K562 (cell line): ENCODE results near the gene DIP2A. TPM values are rescaled to one million over a fixed set of nuclear protein-coding genes. Genes with fewer than 3 reads are reported as not detected.
A peak's percentile ranks its signal among the peaks of the same experiment; 100 is the strongest.

ENCODE experiments used
- BCOR ChIP-seq: fragments of 450-650 bp; IDR thresholded peaks from 2 replicates; pipeline ENCODE4 v1.6.1; 2016
- FOXA1 ChIP-seq: fragments of 450-650 bp; IDR thresholded peaks from 2 replicates; pipeline ENCODE4 v1.6.1; 2016; ENCODE audit warnings: mild to moderate bottlenecking, borderline replicate concordance
- GTF3C2 ChIP-seq: IDR thresholded peaks from 3 replicates; pipeline ENCODE4 v1.6.1; 2011; ENCODE audit warnings: borderline replicate concordance, mild to moderate bottlenecking, moderate library complexity; ENCODE audit not compliant: insufficient read length; ENCODE audit errors: extremely low read depth
- NR1H2 ChIP-seq: sonication (generic); formaldehyde crosslinking; IDR thresholded peaks from 2 replicates; pipeline ENCODE4 v1.4.0; 2020; ENCODE audit warnings: mild to moderate bottlenecking, missing genetic modification reagents
- PBX2 ChIP-seq, 2 experiments: IDR thresholded peaks in 1 of 2; conservative IDR thresholded peaks in 1 of 2; 2 replicates each; pipeline ENCODE4 v1.6.1; 2016; ENCODE audit warnings: low read depth in 2 of 2, mild to moderate bottlenecking in 1 of 2, missing compliant biosample characterization in 1 of 2, missing genetic modification characterization in 1 of 2, moderate library complexity in 1 of 2
- SMAD4 ChIP-seq: fragments of 250-450 bp; sonication (Bioruptor Pico); conservative IDR thresholded peaks from 2 replicates; pipeline ENCODE4 v1.8.0; 2021; ENCODE audit warnings: inconsistent platforms, mild to moderate bottlenecking, moderate library complexity
- SMARCE1 ChIP-seq: fragments of 450-650 bp; IDR thresholded peaks from 2 replicates; pipeline ENCODE4 v1.7.1; 2016; ENCODE audit warnings: mild to moderate bottlenecking
- ZBED1 ChIP-seq: IDR thresholded peaks from 2 replicates; pipeline ENCODE4 v1.6.1; 2014
- ZHX1 ChIP-seq: fragments of 150-350 bp; conservative IDR thresholded peaks from 2 replicates; pipeline ENCODE4 v1.6.1; 2014; ENCODE audit warnings: low read length
- ZNF24 ChIP-seq: fragments of 450-650 bp; IDR thresholded peaks from 2 replicates; pipeline ENCODE4 v1.6.1; 2016
- polyA plus RNA-seq, 8 experiments: library from polyadenylated mRNA; depleted of rRNA in 4 of 8; stranded (reverse) in 5 of 8; unstranded in 3 of 8; fragments of >200 nt; fragmentation: Nextera tagmentation in 2 of 8; fragmentation: Illumina TruSeq in 1 of 8; extraction: Ambion mirVana in 2 of 8; extraction: Trizol in 1 of 8; gene quantifications; 2 replicates each; pipeline versions ENCODE4 v1.2.1 to v1.2.3, GENCODE V29; 2011 to 2014; ENCODE audit warnings: inconsistent platforms in 1 of 8, missing spikeins in 1 of 8
- total RNA-seq, 7 experiments: library from RNA; depleted of rRNA in 6 of 7; stranded (reverse); fragments of >200 nt in 6 of 7; fragmentation: Illumina TruSeq in 2 of 7; extraction: Trizol in 2 of 7; gene quantifications; 2 replicates each; pipeline versions ENCODE4 v1.2.1 to v1.2.3, GENCODE V29; 2011 to 2021; ENCODE audit warnings: low replicate concordance in 1 of 7
- TF ChIP-seq, protein P1 (sequence below): sonication (generic); formaldehyde crosslinking; IDR thresholded peaks from 2 replicates; pipeline ENCODE4 v1.8.0; 2022; ENCODE audit warnings: mild to moderate bottlenecking, missing genetic modification reagents, borderline replicate concordance
- TF ChIP-seq, protein P2 (sequence below): fragments of 250-450 bp; sonication (Bioruptor Pico); IDR thresholded peaks from 2 replicates; pipeline ENCODE4 v1.8.0; 2021; ENCODE audit warnings: moderate library complexity, mild to moderate bottlenecking, inconsistent platforms
- TF ChIP-seq, protein P3 (sequence below), 2 experiments: IDR thresholded peaks; 2 replicates each; pipeline ENCODE4 v1.6.1; 2011; ENCODE audit warnings: borderline replicate concordance in 1 of 2, control low read depth in 1 of 2, low read depth in 1 of 2, low read length in 1 of 2, mild to moderate bottlenecking in 1 of 2, mixed read lengths in 1 of 2, moderate library complexity in 1 of 2; ENCODE audit not compliant: insufficient read depth in 1 of 2, insufficient read length in 1 of 2, poor library complexity in 1 of 2, severe bottlenecking in 1 of 2; ENCODE audit errors: extremely low read depth in 1 of 2

Gene DIP2A
- total and polyA plus RNA-seq, 9 of the 15 experiments (the other 6 are each of a cell fraction or from before 2014, with no cell fraction given): 4.3 to 34.5 (median 20.3) TPM

GRCh38 chr21:46457801-46458314 lies 833 bp upstream of the DIP2A start (continued):
- TF ChIP-seq PBX2 (CRISPR knock-in tag; IDR thresholded peaks at IDR 0.05; ENCODE audit: low read depth) (no peak), PBX2 (tag; conservative IDR thresholded peaks at IDR 0.05; ENCODE audit: low read depth) (no peak), GTF3C2 (no peak), FOXA1 (no peak), SMAD4 (0 out of 2 replicates have a peak, but pooled peaks have one; percentile 88), ZBED1 (no peak), ZHX1 (no peak), BCOR (no peak), ZNF24 (no peak), NR1H2 (CRISPR knock-in tag) (no peak), SMARCE1 (peak; percentile 58)
- TF ChIP-seq, protein P1, sequence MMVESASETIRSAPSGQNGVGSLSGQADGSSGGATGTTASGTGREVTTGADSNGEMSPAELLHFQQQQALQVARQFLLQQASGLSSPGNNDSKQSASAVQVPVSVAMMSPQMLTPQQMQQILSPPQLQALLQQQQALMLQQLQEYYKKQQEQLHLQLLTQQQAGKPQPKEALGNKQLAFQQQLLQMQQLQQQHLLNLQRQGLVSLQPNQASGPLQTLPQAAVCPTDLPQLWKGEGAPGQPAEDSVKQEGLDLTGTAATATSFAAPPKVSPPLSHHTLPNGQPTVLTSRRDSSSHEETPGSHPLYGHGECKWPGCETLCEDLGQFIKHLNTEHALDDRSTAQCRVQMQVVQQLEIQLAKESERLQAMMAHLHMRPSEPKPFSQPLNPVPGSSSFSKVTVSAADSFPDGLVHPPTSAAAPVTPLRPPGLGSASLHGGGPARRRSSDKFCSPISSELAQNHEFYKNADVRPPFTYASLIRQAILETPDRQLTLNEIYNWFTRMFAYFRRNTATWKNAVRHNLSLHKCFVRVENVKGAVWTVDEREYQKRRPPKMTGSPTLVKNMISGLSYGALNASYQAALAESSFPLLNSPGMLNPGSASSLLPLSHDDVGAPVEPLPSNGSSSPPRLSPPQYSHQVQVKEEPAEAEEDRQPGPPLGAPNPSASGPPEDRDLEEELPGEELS (CRISPR knock-in tag): no peak
- TF ChIP-seq, protein P2, sequence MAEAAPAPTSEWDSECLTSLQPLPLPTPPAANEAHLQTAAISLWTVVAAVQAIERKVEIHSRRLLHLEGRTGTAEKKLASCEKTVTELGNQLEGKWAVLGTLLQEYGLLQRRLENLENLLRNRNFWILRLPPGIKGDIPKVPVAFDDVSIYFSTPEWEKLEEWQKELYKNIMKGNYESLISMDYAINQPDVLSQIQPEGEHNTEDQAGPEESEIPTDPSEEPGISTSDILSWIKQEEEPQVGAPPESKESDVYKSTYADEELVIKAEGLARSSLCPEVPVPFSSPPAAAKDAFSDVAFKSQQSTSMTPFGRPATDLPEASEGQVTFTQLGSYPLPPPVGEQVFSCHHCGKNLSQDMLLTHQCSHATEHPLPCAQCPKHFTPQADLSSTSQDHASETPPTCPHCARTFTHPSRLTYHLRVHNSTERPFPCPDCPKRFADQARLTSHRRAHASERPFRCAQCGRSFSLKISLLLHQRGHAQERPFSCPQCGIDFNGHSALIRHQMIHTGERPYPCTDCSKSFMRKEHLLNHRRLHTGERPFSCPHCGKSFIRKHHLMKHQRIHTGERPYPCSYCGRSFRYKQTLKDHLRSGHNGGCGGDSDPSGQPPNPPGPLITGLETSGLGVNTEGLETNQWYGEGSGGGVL: no peak
- TF ChIP-seq, protein P3, sequence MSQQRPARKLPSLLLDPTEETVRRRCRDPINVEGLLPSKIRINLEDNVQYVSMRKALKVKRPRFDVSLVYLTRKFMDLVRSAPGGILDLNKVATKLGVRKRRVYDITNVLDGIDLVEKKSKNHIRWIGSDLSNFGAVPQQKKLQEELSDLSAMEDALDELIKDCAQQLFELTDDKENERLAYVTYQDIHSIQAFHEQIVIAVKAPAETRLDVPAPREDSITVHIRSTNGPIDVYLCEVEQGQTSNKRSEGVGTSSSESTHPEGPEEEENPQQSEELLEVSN (IDR thresholded peaks at IDR 0.05; ENCODE audit: borderline replicate concordance in 1 of 2, extremely low read depth in 1 of 2, insufficient read depth in 1 of 2, insufficient read length in 1 of 2, low read depth in 1 of 2, low read length in 1 of 2, poor library complexity in 1 of 2, severe bottlenecking in 1 of 2): peak in 1 of 2 experiments; percentile 45
